ENCODE measurements around the gene THNSL1.
"Not testable (repeated sequence)": the region's sequence is repeated elsewhere in the genome, so short reads cannot be mapped to it uniquely, and the experiment has no call there.

THNSL1 gene

GRCh38 chr10:25016376-25017153, at the start of gene THNSL1:
Gene THNSL1, plus strand, starts transcription at chr10:25016612. Its CDS starts 6,612 bp downstream, at chr10:25023224.
- peak; percentile 99 for DNase-seq

- DNase-seq, result no peak
Observed at GRCh38 chr10:24966962-24967481, 49.4 kb upstream of the THNSL1 start.

DNA sequence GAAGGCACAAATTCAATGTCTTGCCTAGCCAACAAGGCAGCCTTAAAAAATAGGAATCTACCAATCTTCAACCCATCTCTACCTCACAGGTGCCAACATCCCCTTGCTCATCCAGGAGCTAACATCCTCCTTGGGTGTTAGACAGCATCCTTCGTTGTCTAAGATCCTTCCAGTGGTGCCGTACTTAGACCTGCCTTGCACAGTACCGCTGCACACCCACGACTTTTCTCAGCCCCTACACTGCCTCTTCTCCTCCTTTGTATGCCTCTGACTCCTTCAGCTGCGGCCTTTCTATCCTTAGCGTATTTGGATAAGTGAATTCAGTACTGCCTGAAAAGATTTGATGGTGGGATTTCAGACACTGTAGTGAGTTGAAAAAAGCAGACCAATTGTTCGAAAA, 48.1 kb upstream of the THNSL1 start:
- DNase-seq, result no peak

- not testable (repeated sequence) for DNase-seq
Observed at GRCh38 chr10:24968951-24969350, 47.5 kb upstream of the THNSL1 start.

- DNase-seq, result peak; percentile 71
Observed at GRCh38 chr10:24969841-24970281, 46.6 kb upstream of the THNSL1 start.

DNA sequence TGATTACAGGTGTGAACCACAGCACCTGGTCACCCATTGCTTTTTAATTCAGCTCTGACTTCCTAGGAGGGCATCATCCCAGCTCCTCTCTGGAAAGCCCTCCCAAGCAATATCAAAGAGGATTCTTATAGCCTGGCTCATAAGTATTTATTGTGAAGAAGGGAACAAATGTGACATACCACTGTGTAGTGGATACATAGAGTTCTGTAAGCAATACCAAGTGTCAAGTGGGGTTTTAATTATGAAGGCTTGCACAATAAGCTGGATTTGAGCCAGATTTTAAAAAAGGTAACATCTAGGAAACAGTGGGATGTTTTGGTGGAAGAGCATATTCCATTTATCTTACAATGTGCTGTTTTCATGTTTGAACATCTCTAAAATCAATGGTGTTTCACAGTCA, 45.0 kb upstream of the THNSL1 start:
- DNase-seq, result no peak

GRCh38 chr10:24973163-24973562, 43.2 kb upstream of the THNSL1 start:
- DNase-seq, result no peak

- peak; percentile 76 for DNase-seq
Observed at GRCh38 chr10:24974976-24975375, 41.4 kb upstream of the THNSL1 start.

DNA sequence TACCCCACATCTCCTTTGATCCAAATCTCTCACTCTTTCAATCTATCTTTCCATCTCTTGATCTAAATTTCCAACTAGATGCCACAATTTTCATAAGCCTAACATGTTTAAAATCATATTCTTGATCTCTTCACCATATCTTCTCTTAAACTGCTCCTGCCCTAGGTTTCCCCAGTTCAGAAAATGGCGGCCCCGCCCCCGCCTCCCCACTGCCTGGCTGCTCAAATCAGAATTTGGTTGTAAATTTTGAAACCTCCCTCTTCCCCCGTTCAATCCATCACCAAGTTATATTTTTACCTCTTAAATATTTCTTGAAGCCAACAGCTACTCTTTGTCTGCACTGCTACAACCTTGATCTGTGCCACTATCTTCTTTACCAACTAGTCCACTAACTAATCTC, 36.7 kb upstream of the THNSL1 start:
- no peak for DNase-seq

DNA sequence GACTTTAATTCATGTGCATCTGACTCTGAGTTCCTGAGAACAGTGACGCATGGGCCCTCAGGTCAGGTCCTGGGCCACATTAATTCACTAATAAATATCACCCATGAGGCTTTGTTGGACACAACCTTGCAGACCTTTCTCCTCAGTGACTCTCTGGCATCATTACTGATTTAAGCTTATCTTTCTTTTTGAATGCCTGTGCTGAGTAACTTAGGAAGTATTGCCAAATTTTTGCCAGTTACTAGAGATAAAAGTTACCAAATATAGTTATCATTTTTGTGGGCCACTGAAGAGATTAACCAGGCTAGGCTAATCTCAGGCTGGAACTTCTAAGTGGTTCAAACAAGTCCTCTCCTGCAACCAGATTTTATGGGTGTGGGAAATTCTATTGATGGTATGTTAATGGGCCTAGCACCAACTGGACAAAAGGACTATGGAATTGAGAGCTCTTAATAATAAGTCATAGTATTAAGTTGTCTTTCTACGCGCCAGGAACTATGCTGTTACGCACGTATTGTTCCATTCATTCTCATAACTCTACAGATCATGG, 35.2 kb upstream of the THNSL1 start:
- no peak for DNase-seq

- no peak for DNase-seq
Observed at GRCh38 chr10:24982319-24983112, 33.9 kb upstream of the THNSL1 start.

GRCh38 chr10:24983130-24983529, 33.3 kb upstream of the THNSL1 start:
- DNase-seq, result no peak

DNA sequence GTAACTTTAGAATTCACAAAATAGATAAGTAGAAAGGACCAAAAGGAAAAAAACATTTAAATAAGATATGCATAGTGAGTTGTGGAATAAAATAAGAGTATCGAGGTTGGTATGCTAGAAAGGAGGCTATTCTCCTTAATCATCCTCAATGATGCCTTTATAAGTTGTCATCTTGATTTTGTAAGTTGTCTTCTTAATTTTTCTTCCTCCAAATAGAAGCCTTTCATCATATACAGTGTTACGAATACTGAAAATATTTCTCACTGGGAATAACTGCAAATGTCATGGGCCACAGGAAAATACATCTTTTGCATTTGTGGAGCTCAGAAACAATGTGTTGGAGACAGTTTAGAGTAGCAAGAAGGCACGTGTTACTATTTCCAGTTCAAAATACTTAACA, 32.5 kb upstream of the THNSL1 start:
- no peak for DNase-seq

DNA sequence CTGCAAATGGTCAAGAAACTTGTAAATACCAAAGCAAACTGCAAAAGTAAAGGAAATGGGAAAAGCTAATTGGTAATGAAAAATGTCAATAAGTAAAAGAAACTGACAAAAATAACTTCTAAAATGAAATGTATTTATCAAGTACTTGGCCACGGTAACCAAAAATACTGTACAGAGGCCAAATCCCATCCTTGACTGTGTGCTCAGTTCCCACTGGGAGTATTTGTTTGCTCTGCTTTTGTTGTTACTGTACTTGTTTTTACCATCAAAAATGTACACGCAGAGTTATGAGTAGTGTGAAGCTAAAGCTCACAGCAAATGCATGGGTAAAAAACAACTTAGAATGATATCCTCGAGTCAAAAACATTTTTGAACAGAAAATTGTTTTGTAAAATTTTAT, 31.5 kb upstream of the THNSL1 start:
- DNase-seq, result no peak

DNA sequence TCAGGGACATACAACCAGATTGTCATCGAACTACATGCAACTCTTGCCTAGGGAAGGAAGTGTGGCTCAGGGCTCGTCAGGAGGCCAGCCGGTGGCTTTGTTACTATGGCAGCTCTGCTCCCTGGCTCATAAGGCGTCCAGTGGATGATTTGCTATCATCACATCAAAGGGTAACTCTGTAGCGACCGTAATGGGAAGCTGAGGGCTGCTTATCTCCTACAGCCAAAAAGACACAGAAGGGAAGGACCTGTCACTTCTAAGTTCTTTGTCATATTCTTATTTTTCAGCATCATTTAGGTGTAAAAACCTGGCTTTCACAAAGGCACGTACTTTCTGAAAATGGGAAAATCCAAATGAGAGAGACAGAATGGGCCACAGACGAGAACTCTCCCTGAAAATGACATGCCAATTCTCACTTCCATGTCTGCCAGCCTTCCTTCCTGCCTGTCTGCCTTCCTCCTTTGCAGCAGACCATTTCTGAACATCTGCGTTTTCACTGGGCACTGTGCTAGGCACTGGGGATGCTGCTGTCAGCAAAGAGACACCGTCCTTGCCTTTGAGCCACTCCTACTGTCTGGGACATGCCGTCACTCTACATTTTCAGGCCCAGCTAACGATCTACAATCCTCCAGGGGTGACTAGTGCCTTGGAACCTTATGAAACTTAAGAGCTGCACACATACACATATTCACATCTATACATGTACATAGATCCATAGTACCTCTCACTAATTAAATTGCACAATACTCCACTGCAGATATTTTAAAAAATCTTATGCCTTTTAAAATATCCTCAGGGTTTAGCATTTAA, 27.4 kb upstream of the THNSL1 start:
- DNase-seq, result no peak

GRCh38 chr10:24989867-24990266, 26.5 kb upstream of the THNSL1 start:
- DNase-seq, result no peak

- DNase-seq, result no peak
Observed at GRCh38 chr10:24991298-24991697, 25.1 kb upstream of the THNSL1 start.

DNA sequence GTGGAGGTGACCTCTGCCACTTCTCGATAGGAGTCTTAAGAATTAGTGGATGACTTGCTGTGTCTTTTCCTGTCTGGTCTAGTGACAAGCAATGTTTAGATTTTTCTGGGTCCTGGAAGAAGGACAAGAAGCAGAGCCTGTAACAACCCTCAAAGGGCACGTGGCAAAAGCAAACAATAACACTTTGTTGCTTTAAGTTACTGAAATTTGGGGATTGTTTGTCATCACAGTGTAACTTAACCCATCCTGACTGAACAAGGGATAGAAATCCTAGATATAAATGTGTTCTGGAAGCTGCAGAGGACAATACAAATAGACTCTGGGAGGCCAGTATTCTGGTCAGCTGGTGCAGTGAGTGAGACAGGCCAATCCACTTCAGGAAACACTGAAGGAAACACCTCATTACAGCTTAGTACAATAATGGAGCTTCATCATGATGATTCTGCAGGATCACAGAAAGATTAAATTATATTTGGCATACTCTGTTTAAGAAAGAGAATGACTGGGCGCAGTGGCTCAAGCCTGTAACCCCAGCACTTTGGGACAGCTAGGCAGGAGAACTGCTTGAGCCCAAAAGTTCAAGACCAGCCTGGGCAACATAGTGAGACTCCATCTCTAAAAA, 23.8 kb upstream of the THNSL1 start:
- DNase-seq, result no peak

DNA sequence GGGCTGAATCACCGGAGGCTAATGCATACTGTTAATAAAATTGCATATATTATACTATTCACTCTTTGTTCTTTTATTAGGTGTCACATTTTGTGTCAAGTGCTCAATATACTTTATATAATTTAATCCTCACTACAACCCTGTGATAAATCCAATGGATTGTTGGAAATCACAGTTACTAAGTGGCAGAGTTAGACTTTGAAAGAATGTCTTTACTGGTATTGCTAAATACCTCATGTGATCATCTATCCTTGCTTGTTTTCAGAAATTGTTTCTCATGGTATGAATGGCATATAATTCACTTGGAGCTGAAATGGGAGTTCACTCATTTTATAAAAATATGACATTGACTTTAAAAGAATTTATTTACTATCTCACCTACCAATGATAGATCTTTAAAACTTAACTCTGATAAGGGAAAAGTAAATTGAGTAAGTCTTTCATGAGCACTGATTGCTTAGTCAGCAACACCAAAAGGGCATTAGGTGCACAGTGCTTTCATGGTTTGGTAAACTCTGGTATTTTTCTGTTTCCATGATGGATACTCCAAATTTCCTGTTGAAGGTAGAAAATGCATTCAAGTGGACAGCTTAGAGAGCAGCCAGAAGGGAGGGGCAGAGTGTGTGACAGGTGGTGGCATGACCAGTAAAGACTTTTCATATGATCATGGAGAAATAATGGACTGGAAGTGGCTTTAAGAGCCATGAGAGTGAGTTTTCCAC, 23.0 kb upstream of the THNSL1 start:
- no peak for DNase-seq

DNA sequence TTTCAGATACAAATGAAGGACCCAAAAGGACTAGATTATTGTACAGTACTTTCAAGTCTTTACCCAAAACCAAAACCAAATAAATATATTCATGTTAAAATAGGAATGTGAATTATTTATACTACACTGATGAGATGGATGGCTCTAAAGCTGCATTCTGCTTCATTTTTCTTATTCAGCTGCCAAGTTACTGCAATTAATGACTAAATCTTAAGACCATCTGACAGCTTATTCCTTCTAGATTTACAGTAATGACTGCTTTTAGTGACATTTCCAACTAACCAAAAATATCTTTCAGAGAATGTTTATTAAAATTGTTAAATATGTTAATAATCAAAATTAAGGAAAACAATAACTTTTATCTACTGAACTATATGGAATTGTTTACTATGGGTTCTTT, 21.3 kb upstream of the THNSL1 start:
- DNase-seq, result no peak

DNA sequence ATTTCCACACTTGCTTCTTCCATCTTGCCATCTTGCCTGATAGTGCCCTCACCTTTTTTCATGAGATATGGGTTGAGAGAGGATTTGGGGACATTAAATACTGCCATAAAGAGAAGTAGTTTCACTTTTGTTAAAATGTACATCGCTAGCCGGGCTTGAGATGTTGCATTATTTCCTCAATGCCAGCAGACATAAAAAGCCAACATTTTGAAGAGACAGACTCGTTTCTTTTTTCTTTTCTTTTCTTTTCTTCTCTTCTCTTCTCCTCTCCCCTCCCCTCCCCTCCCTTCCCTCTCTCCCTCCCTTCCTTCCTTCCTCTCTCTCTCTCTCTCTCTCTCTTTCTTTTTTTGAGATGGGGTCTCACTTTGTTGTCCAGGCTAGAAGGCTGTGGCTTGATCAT, 18.4 kb upstream of the THNSL1 start:
- DNase-seq, result no peak

- not testable (repeated sequence) for DNase-seq
Observed at GRCh38 chr10:25011591-25011990, 4.8 kb upstream of the THNSL1 start.
